Activated CD4-positive, alpha-beta T cell treated with anti-CD3 and anti-CD28 coated beads, Interleukin-10, Interleukin-2, amounts not matched to agents 100 ng/mL and 50 ng/mL, durations not matched to agents 16 hours and 8 hours (primary cell): ENCODE measurements around the gene ST3GAL6.

ENCODE experiments used
- DNase-seq: peaks from one replicate; pipeline ENCODE4 v3.0.0-alpha.2; 2020

ST3GAL6 gene, protein sequence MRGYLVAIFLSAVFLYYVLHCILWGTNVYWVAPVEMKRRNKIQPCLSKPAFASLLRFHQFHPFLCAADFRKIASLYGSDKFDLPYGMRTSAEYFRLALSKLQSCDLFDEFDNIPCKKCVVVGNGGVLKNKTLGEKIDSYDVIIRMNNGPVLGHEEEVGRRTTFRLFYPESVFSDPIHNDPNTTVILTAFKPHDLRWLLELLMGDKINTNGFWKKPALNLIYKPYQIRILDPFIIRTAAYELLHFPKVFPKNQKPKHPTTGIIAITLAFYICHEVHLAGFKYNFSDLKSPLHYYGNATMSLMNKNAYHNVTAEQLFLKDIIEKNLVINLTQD

DNA sequence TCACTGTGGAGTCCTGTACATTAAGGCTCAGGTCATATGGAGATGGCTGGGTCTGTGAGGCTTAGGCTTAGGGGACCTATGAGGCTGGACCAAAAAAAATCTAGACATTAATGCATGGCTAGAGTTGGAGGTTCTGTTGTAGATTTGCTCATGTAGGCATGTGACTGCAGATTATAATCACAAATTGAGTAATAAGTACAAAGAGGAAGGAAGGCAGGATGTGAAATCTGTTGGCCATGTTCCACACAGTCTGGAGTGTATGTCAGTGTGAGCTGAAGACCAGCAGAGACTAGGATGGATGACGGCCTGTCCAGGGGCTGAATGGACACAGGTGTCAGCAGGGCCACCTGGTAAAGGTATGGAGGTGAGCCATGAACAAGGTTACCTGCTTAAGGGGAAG, at the start of gene ST3GAL6:
ST3GAL6 (plus strand) TSS at position 265 of the 400 bp plus-strand sequence. CDS start 5,101 bp downstream, outside the sequence.
- no peak for DNase-seq

DNA sequence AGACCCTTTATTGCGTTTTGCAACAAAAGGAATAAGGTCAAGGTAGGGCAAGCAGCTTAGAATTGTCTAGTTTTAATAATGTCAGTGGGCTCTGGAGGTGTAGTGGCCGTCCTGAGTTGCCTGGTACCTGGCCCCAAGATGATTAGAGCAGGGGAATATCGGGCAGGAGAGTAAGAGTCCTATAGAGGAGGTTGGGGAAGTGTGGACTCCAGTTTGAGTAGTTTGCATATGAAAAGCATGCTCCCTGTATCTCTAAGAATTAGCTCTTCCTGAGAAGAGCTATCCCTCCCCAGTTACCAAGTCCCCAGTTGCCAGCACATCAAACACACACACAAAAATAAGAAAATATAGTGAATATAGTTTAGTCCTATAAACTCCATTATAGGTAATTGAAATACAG, 49.2 kb upstream of the ST3GAL6 start:
- no peak for DNase-seq

DNA sequence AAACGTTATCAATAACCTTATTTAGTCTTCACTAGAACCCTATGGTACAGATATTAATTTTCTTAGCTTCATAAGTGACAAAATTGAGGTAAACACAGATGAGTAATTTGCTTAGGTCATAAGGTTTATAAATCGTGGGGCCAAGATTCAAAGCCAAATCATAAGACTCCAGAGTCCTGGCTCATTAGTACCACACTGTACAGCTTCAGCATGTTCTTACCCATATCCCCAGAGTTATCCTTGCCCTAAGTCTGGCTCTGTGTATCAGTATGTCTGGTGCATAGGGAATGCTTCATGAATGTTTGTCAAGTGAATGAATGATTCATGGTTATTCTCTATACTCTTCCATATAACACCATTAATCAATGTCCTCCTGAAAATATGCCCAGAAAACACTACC, 45.6 kb upstream of the ST3GAL6 start:
- no peak for DNase-seq

DNA sequence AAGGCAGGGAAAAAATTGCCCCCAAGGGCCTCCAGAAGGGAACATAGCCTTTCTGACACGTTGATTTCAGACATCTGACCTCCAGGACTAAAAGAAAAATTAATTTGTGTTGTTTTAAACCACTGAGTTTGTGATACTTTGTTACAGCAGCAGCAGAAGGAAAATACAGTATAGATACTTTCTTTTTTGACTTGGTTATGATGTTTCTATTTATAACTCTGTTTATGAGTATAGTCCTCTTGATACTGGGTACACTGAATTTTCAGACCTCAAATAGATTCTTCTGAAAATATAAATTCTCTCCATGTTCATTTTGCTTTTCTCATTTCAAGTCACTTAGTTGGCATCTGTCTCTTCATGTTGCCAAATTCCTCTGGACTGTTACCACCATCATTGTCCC, 44.4 kb upstream of the ST3GAL6 start:
- no peak for DNase-seq

DNA sequence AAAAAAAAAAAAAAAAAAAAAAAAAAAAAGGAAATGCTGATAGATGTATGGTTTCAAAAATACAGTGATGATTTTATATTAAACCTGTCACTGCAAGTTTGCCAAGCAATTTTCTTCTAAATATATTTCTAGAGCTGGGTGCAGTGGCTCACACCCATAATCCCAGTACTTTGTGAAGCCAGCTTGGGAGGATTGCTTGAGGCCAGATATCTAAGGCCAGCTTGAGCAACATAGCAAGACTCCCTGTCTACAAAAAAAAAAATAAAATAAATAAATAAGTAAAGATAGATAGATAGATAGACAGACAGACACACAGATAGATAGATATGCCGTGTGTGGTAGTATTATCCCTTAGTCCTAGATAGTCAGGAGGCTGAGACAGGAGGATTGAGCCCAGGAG, 41.4 kb upstream of the ST3GAL6 start:
- DNase-seq, result no peak

DNA sequence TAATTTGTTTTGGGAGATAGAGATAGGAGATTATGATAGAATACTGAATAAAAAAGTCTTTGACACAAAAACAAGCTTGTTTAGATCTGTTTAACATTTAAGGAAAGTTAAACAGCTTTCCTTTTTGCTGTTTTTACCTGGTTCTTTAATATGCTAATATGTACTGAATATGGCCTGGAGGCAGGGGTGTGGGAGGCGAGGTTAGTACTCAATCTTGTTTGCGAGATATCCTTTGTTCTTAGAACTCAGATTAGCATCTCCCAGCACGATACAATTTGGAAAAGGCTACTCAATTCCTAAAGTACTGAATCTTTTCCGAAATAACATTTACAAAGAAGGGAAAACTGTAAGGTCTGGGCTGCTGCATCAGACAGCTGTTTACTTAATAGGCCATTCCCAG, 40.8 kb upstream of the ST3GAL6 start:
- no peak for DNase-seq

DNA sequence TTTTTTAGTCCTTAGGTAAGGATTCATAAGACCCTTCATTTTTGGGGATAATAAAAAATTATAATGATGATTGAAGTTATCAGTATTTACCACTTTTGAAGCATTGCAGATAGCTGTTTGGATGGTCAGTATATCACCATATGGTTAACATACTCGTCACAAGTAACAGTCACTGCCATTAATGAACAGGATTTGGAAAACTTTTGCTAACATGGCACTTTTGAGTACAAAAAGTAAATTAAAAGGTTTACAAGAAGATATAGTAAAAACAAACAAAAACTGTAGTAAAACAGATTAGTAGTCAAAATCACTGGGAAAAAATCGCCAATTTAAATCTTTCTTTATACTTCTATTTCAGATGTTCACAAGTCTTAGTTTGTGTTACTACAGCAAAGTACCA, 37.8 kb upstream of the ST3GAL6 start:
- DNase-seq, result no peak

DNA sequence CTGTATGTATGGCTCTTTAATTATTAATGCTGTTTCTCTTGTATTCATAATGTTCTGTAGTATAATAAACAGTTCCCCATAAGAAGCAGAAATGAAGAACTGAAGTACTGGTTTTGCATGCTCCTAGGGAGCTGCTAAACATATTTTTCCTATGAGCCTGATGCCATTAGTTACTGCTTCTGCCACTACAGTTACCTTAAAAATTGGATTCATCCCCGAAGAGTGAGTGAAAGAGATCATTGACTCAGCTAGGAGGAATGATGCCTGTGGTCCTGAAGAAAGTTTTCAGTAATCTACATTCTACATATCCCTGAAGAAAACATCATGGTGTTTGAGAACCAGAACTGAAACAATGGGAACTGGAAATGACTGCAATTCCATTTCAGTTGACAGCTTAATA, 37.1 kb upstream of the ST3GAL6 start:
- no peak for DNase-seq

DNA sequence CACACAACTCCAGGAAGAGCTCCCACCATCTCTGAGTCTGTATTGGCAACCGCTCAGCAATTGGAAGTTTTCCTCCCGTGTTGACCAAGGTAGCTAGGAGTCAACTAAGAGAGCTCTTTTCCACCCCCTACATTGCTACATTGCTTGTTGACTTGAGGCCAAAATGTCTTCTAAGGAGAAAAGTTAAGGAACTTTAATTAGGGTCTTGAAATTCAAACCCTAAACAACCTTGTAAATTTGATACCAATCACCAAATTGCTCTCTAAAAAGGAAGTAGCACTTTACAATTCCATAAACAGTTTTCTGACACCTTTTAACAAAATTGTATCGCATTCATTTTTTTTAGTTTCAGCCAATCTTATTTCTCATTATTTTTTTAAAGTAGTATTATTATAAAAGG, 35.5 kb upstream of the ST3GAL6 start:
- DNase-seq, result no peak

DNA sequence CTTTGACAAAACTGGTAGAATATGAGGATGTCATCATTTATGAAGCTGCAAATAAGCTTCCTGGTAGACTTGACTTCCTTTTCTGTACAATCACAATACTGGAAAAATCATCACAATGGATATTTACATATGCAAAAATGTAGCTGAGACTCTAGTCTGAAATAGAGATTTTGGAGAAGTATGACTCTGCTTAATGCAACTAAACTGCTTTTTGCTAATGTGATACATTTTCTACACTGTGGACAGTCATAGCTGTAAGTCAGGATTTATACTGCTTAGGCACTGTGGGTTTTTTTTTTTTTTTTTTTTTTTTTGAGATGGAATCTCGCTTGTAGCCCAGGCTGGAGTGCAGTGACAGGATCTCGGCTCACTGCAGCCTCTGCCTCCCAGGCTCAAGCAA, 34.5 kb upstream of the ST3GAL6 start:
- DNase-seq, result no peak

DNA sequence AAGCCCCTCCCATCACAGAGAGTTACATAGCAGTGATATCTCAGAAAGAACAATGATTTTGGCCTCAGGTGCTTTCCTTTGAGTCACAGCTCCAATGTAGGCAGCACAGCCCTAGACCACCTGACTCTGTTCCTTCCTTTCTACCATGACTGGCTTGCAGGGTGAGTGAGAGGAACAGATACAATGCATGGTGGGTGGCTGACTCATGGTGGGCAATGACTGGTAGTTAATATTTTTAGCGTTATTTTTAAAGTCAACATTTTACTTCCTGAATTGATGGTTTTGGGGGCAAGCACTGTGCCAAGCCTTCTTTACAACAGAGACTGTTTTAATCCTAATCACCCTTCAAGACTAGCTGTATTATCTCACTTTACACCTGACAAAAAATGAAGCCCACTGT, 32.8 kb upstream of the ST3GAL6 start:
- no peak for DNase-seq

DNA sequence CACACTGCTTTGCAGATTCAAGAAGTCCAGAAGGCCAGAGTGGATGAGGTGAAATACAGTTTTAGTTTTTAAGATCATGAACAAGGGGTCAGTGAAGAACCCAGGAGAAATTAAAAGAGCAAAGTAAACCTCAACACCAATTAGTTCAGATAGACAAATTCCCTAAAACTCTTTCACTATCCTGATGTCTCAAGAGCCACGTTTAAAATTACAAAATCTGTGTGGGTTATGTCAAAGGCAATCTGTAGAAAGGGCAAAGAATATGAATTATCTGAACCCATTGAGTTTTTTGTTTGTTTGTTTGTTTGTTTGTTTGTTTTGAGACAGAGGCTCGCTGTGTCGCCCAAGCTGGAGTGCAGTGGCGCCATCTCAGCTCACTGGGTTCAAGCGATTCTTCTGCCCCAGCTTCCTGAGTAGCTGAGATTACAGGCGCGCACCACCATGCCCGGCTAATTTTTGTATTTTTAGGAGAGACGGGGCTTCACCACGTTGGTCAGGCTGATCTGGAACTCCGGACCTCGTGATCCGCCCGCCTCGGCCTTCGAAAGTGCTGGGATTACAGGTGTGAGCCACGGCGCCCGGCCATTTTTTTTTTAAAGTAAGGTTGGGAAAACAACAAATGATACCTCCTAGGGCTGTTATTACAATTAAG, 32.1 kb upstream of the ST3GAL6 start:
- DNase-seq, result no peak

DNA sequence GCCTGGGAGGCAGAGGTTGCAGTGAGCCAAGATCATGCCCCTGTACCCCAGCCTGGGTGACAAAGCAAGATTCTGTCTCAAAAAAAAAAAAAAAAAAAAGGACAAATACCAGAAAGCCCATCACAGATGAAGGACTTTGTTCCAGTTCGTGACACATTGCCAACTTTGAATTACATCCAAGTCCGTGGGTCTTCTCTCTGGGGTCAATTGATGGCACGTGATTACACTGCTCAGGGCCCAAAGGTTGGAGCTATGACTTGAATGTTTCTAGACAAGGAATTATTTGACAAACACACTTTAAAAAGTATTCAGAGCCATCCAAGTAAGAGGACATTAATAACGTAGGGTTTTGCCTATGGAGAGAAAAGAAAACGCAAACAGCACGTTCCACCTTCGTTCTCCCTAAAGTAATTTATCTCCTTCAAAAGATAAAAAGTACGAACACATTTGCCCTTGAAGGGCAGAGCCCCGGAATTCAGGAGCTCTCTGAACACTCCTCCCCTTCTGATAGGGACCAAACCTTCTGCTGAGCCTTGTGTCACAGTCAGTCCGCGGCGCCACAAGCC, 31.3 kb upstream of the ST3GAL6 start:
- DNase-seq, result peak; percentile 23

DNA sequence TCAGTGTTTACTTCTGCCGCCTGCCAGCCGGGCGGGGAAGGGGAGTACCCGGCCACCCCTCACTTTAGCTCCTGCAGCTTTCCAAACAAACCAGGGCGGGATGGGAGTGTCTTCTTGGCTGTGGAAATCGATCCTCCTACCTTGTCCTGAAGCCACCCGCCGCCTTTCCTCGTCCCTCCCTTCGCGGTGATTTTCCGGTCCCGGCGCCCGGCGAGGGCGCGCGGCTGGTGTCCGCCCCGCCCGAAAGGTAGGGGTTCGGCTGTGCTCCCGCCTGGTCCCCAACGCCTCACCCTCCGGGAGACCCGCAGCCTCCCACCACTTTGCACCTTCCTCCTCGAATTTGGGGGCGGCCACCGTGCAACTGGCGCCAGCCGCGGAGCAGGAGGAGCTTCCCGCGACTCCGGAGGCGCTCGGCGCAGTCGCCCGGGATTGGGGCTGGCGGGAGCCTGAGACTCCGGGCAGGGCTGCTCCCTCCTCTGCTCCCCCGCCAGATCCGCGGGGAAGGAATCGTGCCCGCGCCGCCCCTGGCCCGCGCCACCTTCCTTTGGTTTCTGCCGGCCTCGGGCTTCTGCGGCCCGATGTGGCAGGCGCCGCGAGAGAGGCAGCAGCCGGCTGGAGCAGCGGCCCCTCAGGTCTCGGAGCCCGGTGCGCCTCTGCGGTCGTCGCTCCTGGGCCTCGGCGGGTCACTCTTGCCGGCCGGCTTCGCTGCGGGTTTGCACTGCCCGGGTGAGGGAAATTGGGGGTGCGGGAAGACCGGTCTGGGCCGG, 30.7 kb upstream of the ST3GAL6 start:
- no peak for DNase-seq

DNA sequence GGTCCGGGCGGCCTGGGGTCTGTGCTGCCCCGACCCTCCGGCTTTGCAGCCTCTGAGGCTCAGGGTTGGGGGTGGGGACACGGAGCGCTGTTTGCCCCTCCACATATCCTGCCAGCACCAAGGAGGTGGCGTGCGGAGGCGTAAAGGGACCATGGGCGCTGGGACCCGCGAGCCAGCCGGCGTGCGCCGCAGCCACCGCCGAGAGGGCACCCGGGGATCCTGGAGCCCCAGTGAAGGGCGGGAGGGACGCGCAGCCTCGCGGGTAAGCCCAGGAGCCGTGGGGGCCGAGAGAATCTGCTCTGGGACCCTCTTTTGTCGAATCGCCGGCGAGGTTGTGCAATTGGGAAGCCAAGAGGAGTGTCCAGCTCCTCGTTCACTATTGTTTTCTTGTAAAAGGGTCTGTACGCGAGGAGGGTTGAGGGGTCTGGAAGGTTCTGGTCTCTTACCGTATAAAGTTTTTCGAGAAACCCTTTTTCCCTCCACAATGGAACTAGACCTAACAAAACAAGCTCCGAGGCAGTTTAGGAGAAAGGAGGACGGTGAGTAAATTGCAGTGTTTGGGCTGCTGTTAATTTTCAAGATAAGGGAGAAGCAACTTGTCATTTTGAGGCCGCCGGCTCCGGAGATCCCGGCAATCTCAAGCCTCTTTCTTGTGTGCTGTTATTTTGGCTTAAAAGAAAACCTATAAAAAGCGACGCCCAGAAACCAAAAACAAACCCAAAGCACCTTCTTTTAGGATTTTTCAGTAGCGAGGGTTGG, 29.9 kb upstream of the ST3GAL6 start:
- peak; percentile 8 for DNase-seq

DNA sequence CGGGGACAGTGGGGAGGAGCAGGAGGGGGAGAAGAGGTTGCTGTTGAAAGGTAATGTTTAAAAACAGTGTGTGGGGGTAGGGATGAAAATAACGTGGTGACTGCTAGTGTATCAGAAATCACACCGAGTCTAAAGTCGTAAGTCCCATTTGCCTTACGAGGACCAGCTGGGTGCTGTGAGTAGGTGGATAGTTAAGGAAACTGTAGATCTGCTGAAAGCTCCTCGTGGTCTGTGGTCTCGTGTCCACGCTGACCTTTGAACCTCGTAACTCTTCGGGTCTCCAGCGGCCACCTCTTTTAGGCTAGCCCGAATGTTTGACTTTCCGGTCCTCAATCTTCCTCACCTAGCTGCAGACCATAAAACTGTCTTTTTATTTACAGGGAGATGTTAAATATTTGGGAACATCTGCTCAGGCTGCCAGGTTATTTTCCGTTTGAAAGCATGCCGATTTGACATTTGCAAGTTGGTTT, 29.3 kb upstream of the ST3GAL6 start:
- DNase-seq, result no peak

DNA sequence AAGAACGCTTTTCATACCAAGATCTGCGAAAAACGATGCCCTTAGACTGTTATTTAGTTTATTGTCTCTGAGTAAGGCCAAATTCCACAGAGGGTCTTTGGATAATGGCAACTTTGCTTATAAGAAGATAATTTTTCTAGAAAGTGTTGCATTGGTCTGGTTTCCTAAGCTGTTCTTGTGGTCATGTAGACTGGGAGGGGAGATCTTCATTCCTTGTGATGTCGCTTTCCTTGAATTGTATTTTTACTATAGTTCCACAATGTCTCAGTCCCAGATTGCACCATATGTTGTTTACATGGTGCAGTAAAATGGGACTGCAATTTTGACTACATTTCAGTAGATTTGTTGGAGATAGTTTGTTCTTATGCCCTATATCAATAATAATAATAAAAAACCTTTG, 28.8 kb upstream of the ST3GAL6 start:
- no peak for DNase-seq

DNA sequence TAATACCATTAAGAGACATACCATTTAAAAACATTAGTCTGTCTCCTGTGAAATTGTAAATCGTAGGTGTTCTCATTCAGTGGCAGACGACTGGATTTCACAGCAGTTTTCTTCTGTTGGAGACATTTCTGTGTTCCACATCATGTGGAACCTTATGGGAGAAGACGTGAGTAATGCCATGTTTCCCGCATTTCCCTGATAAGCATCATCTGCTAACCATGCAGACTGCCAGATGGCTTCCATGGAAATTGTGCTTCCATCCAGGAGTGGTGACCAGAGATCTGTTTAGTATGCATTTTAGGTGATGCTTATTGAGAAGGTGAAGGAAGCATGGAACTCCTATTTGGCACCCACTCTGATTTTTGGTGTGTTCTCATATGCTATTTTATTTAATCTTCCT, 28.4 kb upstream of the ST3GAL6 start:
- DNase-seq, result no peak

DNA sequence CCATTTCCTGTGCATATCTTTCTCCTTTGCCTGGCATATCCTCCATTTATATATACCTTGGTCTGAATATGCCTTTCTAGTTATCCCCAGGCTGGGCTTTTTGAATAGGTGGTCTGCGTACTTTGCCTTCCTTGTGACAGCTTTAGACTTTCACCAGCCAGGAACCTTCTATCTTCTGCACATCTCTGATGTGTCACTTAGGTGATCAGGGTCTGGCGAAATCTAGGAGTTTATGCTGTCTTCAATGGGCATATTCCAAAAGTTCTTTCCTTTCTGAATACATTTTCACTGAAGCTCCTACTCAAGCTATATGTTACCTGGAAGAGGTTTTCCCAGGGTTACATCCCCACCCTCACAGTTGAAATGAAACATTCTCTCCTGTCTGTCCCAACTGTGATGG, 27.8 kb upstream of the ST3GAL6 start:
- DNase-seq, result no peak

DNA sequence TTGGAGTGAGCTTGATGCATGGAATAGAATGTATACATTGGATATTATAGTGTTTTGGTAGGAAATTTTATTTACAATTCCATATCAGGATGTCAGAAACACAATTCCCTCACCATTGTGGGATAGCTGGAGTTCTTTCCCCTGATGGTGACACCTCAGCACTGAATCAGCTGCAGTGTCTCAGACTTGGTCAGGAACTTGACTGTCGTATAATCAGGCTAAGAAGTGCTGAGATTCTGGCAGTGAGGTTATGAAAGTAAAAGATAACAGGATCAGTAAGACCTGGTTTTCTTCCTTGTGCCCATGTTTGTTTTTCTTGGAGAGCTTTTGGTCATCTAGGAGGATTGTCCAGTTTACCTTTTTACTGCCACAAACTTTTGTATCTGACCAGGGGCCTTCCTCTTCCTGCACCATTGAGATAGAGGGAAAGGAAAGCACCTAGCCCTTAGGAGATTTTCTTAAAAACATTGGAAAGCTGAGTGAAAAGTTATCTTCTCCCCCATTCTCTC, 27.3 kb upstream of the ST3GAL6 start:
- DNase-seq, result no peak

DNA sequence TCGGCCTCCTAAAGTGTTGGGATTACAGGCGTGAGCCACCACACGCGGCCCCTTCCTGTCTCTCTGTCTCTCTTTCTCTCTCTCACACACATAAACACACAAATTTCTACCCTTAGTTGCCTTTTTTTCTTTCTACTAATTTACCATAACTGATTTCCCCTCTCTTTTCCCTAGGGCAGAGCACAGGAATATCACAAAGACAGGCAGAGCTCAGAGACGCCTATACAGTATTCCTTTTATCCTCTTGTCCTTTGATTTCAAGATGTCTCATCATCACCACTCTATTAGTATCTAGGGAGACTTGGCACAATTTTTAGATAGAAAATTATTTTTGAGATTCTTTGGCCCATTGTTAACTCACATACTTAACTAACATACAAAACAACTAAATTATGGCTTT, 25.8 kb upstream of the ST3GAL6 start:
- no peak for DNase-seq

DNA sequence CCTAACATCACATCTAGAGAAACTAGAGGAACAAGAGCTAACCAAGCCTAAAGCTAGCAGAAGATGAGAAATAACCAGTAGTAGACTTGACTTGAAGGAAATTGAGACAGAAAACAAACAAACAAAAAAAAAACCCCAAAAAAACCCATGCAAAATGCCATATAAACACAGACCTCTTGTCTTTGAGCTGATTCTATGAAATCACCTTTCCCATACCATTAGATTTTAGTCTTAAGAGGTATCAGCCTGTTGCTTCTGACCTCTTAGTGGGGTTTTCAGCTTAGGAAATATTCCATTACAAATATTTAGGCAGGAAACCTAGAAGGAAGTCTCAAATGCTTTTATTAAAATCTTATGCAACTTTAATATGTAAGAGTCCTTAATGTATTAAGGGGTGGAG, 23.9 kb upstream of the ST3GAL6 start:
- DNase-seq, result no peak

DNA sequence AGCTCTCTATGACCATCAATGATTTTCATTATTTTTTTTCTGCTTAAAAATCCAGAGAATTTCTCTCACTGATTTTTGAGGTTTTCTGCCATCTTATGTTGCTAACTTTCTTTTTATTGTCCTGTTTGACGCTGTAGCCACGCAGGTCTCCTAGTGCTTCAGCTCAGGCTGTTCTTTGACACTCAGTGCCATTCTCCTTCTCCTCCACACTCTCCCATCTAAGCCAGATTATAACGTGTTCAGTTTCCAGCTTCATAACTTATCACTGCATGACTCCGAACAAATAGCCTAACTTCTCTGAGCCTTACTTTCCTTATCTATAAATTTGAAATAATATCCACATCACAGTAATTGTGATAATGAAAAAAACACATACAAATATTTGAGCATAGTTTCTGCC, 22.8 kb upstream of the ST3GAL6 start:
- no peak for DNase-seq
